Measurements from ENCODE around the gene PLEKHH1.

PLEKHH1 gene

DNA sequence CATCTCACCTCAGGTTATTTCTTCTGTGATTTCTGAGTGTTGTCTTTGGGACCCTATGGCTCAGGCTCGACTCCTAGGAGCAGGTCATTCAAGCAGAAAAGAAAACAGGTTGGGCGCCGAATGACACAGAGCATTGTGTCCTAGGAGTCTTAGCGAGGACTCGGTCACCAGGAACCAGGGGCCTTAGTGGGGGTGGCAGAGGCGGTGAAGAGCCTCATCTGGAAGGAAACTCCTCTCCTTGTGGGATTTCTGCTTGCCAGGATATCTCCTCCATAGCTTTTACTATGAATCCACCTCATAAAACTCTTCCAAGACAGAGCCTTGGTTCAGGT lies 630 bp downstream of the PLEKHH1 start:
- H3K36me3 ChIP-seq (ENCODE audit: low read length), result no peaks in the 10 kb centered on the region
- no peaks in the 10 kb centered on the region for H3K79me2 ChIP-seq (ENCODE audit: insufficient read depth, low read length)
- TF ChIP-seq CTCF (IDR thresholded peaks at IDR 0.05; ENCODE audit: insufficient read depth, low read length, poor library complexity, severe bottlenecking) (no peak), EZH2phosphoT487 (conservative IDR thresholded peaks at IDR 0.05; ENCODE audit: low read length) (no peak)
- H4K20me1 ChIP-seq (ENCODE audit: low read depth, low read length), result no peaks in the 10 kb centered on the region
- H3F3A ChIP-seq (ENCODE audit: insufficient read depth), result no peaks in the 10 kb centered on the region
- H3K4me2 ChIP-seq (ENCODE audit: low read depth, low read length, poor library complexity, severe bottlenecking), result peak overlapping the region; percentile 58
- no peaks in the 10 kb centered on the region for H3K27me3 ChIP-seq (ENCODE audit: low read length)
- no peaks in the 10 kb centered on the region for H3K9me3 ChIP-seq (ENCODE audit: insufficient read depth, low read length)
- peak overlapping the region; percentile 41; the same call in 1 of the 2 replicates for H3K9ac ChIP-seq (ENCODE audit: low read length)
- no peak overlapping the region for H3K27ac ChIP-seq (ENCODE audit: low read depth, low read length)
- H3K4me3 ChIP-seq (ENCODE audit: insufficient read depth, low read length, poor library complexity, severe bottlenecking), result no peak overlapping the region
- no peak overlapping the region for H2AFZ ChIP-seq (ENCODE audit: low read depth, low read length, severe bottlenecking)
- H3K9me2 ChIP-seq (replicated peaks; ENCODE audit: insufficient read depth, low read length), result no peaks in the 10 kb centered on the region

- no peak overlapping the region for H3K4me3 ChIP-seq (ENCODE audit: insufficient read depth, low read length, poor library complexity, severe bottlenecking)
- TF ChIP-seq EZH2phosphoT487 (conservative IDR thresholded peaks at IDR 0.05; ENCODE audit: low read length) (no peak), CTCF (IDR thresholded peaks at IDR 0.05; ENCODE audit: insufficient read depth, low read length, poor library complexity, severe bottlenecking) (no peak)
These were observed 3.0 kb downstream of the PLEKHH1 start for GRCh38 chr14:67536087-67536486.

GRCh38 chr14:67537736-67538135 lies 4.6 kb downstream of the PLEKHH1 start:
- TF ChIP-seq CTCF (IDR thresholded peaks at IDR 0.05; ENCODE audit: insufficient read depth, low read length, poor library complexity, severe bottlenecking), result no peak
- Histone ChIP-seq H4K20me1 (ENCODE audit: low read depth, low read length) (no peaks in the 10 kb centered on the region), H3K27me3 (ENCODE audit: low read length) (no peaks in the 10 kb centered on the region), H3F3A (ENCODE audit: insufficient read depth) (no peaks in the 10 kb centered on the region), H3K27ac (ENCODE audit: low read depth, low read length) (no peak overlapping the region), H3K9me3 (ENCODE audit: insufficient read depth, low read length) (no peaks in the 10 kb centered on the region), H3K4me2 (ENCODE audit: low read depth, low read length, poor library complexity, severe bottlenecking) (no peak overlapping the region), H3K9ac (ENCODE audit: low read length) (no peak overlapping the region), H3K79me2 (ENCODE audit: insufficient read depth, low read length) (no peaks in the 10 kb centered on the region), H3K9me2 (replicated peaks; ENCODE audit: insufficient read depth, low read length) (no peaks in the 10 kb centered on the region), H3K4me3 (ENCODE audit: insufficient read depth, low read length, poor library complexity, severe bottlenecking) (no peak overlapping the region), H3K36me3 (ENCODE audit: low read length) (no peaks in the 10 kb centered on the region), H2AFZ (ENCODE audit: low read depth, low read length, severe bottlenecking) (no peak overlapping the region)

More at GRCh38 chr14:67536087-67536486, 3.0 kb downstream of the PLEKHH1 start:
- Histone ChIP-seq H3K9ac (ENCODE audit: low read length) (no peak overlapping the region), H2AFZ (ENCODE audit: low read depth, low read length, severe bottlenecking) (no peak overlapping the region), H3K4me2 (ENCODE audit: low read depth, low read length, poor library complexity, severe bottlenecking) (no peak overlapping the region), H3K27ac (ENCODE audit: low read depth, low read length) (no peak overlapping the region), H3K9me2 (replicated peaks; ENCODE audit: insufficient read depth, low read length) (no peaks in the 10 kb centered on the region), H3K9me3 (ENCODE audit: insufficient read depth, low read length) (no peaks in the 10 kb centered on the region), H3K79me2 (ENCODE audit: insufficient read depth, low read length) (no peaks in the 10 kb centered on the region), H3F3A (ENCODE audit: insufficient read depth) (no peaks in the 10 kb centered on the region), H4K20me1 (ENCODE audit: low read depth, low read length) (no peaks in the 10 kb centered on the region), H3K36me3 (ENCODE audit: low read length) (no peaks in the 10 kb centered on the region), H3K27me3 (ENCODE audit: low read length) (no peaks in the 10 kb centered on the region)

GRCh38 chr14:67538501-67538900 lies 5.4 kb downstream of the PLEKHH1 start:
- H3K4me2 ChIP-seq (ENCODE audit: low read depth, low read length, poor library complexity, severe bottlenecking), result no peak overlapping the region
- H3K27me3 ChIP-seq (ENCODE audit: low read length), result no peaks in the 10 kb centered on the region
- H3K36me3 ChIP-seq (ENCODE audit: low read length), result no peaks in the 10 kb centered on the region
- no peaks in the 10 kb centered on the region for H3K79me2 ChIP-seq (ENCODE audit: insufficient read depth, low read length)
- no peaks in the 10 kb centered on the region for H3K9me3 ChIP-seq (ENCODE audit: insufficient read depth, low read length)
- H3K27ac ChIP-seq (ENCODE audit: low read depth, low read length), result no peak overlapping the region
- H3K9ac ChIP-seq (ENCODE audit: low read length), result no peak overlapping the region
- no peak overlapping the region for H3K4me3 ChIP-seq (ENCODE audit: insufficient read depth, low read length, poor library complexity, severe bottlenecking)
- TF ChIP-seq CTCF (IDR thresholded peaks at IDR 0.05; ENCODE audit: insufficient read depth, low read length, poor library complexity, severe bottlenecking) (no peak), EZH2phosphoT487 (conservative IDR thresholded peaks at IDR 0.05; ENCODE audit: low read length) (no peak)
- H4K20me1 ChIP-seq (ENCODE audit: low read depth, low read length), result no peaks in the 10 kb centered on the region
- H2AFZ ChIP-seq (ENCODE audit: low read depth, low read length, severe bottlenecking), result no peak overlapping the region
- H3F3A ChIP-seq (ENCODE audit: insufficient read depth), result no peaks in the 10 kb centered on the region
- H3K9me2 ChIP-seq (replicated peaks; ENCODE audit: insufficient read depth, low read length), result no peaks in the 10 kb centered on the region

Data from SU-DHL-6 (cell line).